OCI-LY3 (cell line): ENCODE results near the gene PLA2G4E.

ENCODE experiments used
- EZH2phosphoT487 ChIP-seq: fragments of 200-600 bp; shearing (Covaris generic); IDR thresholded peaks from 2 replicates; pipeline ENCODE4 v1.6.1; 2018; ENCODE audit warnings: antibody characterized with exemption, mixed run types, low read depth
- TF ChIP-seq, protein P1 (sequence below): fragments of 200-600, 300-600 bp; sonication (generic); IDR thresholded peaks from 2 replicates; pipeline ENCODE4 v1.5.1; 2014; ENCODE audit warnings: antibody characterized with exemption, low read length, low read depth

DNA sequence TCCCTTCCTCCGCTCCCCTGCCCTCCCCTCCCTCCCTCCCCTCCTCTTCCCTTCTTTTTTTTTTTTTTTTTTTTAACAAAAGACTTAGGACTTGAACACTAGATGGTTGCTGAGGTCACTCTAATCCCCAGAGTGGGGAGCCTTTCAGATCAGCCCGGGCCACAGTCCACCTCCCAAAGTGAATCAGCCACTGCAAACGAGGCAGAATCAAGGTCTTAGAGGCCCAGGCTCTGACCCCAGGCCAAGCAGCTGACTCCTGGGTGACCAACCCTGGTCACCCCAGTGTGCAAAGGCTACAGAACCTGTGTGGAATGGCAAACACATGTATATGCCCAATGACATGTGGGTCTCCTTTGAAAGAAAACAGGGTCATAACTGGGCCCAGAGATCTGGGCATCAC lies 30.2 kb downstream of the PLA2G4E start:
- TF ChIP-seq, protein P1, sequence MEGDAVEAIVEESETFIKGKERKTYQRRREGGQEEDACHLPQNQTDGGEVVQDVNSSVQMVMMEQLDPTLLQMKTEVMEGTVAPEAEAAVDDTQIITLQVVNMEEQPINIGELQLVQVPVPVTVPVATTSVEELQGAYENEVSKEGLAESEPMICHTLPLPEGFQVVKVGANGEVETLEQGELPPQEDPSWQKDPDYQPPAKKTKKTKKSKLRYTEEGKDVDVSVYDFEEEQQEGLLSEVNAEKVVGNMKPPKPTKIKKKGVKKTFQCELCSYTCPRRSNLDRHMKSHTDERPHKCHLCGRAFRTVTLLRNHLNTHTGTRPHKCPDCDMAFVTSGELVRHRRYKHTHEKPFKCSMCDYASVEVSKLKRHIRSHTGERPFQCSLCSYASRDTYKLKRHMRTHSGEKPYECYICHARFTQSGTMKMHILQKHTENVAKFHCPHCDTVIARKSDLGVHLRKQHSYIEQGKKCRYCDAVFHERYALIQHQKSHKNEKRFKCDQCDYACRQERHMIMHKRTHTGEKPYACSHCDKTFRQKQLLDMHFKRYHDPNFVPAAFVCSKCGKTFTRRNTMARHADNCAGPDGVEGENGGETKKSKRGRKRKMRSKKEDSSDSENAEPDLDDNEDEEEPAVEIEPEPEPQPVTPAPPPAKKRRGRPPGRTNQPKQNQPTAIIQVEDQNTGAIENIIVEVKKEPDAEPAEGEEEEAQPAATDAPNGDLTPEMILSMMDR: no peak
- TF ChIP-seq EZH2phosphoT487: no peak
